ENCODE results near the gene PIP5K1C. TPM values are rescaled to one million over a fixed set of nuclear protein-coding genes. Genes with fewer than 3 reads are reported as not detected.

PIP5K1C gene
- total RNA-seq, 1 donor from 2014 or later = 8.6 TPM

DNA sequence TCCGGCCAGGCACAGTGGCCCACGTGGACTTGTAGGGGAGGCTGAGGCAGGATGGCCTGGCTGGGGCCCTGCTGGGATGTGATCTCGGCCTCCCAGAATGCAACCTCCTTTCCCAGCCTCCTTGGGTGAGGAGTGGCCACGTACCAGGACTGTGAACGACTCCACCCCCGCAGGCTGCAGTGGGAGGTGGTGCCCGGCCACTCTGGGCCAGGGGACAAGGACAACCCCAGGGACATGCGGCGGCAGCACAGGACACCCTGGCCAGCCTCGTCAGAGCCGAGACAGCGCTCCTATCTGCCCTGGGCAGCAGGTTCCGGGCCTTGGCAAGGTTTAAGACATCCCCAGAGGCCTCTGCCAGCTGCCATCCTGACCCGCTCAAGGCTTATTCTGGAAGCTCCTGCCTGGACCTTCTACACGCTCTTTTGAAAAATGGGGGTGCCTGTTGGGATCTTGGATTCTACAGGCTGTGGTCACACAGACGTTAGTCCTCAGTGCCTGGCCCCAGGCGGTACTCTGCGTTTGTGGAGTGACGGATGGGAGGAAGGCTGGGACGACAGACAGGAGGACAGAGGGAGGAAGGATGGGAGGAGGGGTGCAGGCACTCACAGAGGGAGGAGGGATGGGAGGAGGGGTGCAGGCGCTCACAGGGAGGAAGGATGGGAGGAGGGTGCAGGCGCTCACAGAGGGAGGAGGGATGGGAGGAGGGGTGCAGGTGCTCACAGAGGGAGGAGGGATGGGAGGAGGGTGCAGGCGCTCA, 53.8 kb downstream of the PIP5K1C start:
- Mint-ChIP-seq H3K4me1 (no peaks in the 10 kb centered on the region), H3K27ac (no peak overlapping the region), H3K27me3 (ENCODE audit: insufficient read depth, low read depth) (peaks cover 4% of the 10 kb centered on the region), H3K9me3 (no peaks in the 10 kb centered on the region), H3K36me3 (peaks cover 3% of the 10 kb centered on the region), H3K4me3 (no peak overlapping the region)
- no peaks in the 10 kb centered on the region for H3F3A ChIP-seq (ENCODE audit: low read depth)
- H3K36me3 ChIP-seq = no peaks in the 10 kb centered on the region
- no peak for TF ChIP-seq EZH2phosphoT487 (IDR thresholded peaks at IDR 0.05)
- TF ChIP-seq, protein P1, sequence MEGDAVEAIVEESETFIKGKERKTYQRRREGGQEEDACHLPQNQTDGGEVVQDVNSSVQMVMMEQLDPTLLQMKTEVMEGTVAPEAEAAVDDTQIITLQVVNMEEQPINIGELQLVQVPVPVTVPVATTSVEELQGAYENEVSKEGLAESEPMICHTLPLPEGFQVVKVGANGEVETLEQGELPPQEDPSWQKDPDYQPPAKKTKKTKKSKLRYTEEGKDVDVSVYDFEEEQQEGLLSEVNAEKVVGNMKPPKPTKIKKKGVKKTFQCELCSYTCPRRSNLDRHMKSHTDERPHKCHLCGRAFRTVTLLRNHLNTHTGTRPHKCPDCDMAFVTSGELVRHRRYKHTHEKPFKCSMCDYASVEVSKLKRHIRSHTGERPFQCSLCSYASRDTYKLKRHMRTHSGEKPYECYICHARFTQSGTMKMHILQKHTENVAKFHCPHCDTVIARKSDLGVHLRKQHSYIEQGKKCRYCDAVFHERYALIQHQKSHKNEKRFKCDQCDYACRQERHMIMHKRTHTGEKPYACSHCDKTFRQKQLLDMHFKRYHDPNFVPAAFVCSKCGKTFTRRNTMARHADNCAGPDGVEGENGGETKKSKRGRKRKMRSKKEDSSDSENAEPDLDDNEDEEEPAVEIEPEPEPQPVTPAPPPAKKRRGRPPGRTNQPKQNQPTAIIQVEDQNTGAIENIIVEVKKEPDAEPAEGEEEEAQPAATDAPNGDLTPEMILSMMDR (IDR thresholded peaks at IDR 0.05) = no peak
- TF ChIP-seq EZH2 (IDR thresholded peaks at IDR 0.05) = no peak
- no peak overlapping the region for H3K27ac ChIP-seq
- no peak overlapping the region for H3K4me3 ChIP-seq
- no peak overlapping the region for H3K9ac ChIP-seq
- no peaks in the 10 kb centered on the region for H3K9me3 ChIP-seq (ENCODE audit: low read depth)
- H3K4me1 ChIP-seq = no peaks in the 10 kb centered on the region
- H4K20me1 ChIP-seq (ENCODE audit: low read depth) = peaks cover 14% of the 10 kb centered on the region
- H3K79me2 ChIP-seq (ENCODE audit: low read depth) = no peaks in the 10 kb centered on the region
- no peak overlapping the region for H2AFZ ChIP-seq (replicated peaks)
- DNase-seq (ENCODE audit: low spot score) = no peak
- H3K27me3 ChIP-seq = no peaks in the 10 kb centered on the region
- no peak overlapping the region for H3K4me2 ChIP-seq

DNA sequence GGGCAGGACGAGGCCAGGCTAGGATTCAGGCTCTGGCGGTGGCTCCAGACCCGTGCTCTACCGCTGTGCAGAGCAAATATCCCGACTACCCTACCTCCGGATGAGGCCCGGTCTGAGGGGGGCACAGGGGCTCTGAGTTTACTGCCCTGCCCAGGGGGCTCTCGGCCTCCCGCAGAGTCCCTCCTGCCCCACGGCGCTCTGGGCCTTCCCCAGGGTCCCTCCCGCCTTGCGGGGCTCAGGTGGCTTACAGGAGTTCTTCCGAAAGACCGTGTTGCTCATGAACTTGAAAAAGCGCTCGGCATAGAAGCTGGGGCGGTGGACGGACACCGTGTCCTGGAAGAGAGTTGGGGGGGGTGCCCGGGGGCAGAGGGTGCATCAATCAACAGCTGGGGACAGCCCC, 54.5 kb downstream of the PIP5K1C start:
- H3K27ac ChIP-seq = no peak overlapping the region
- H3F3A ChIP-seq (ENCODE audit: low read depth) = no peaks in the 10 kb centered on the region
- peaks cover 4% of the 10 kb centered on the region for H3K27me3 Mint-ChIP-seq (ENCODE audit: insufficient read depth, low read depth)

DNA sequence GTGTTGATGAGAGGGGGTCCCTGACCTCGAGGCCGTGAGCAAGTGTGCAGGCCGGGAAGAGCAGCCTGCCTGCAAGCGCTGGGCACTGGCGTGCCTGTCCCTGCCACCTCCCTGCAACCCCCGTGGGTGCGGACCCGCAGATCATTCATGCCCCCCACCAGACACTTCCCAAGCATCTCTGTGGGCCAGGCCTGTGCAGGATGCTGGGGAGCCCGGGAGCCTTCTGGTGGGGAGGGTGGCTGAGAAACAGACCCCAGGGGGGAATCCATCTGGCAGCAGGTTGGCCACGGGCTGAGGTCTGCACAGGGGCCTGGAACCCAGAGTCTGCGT, 55.2 kb downstream of the PIP5K1C start:
- Mint-ChIP-seq H3K27me3 (ENCODE audit: insufficient read depth, low read depth) (peaks cover 2% of the 10 kb centered on the region), H3K36me3 (peaks cover 2% of the 10 kb centered on the region), H3K4me3 (no peak overlapping the region), H3K9me3 (no peaks in the 10 kb centered on the region), H3K27ac (no peak overlapping the region), H3K4me1 (no peaks in the 10 kb centered on the region)
- H3K9me3 ChIP-seq (ENCODE audit: low read depth) = no peaks in the 10 kb centered on the region
- no peaks in the 10 kb centered on the region for H3K4me1 ChIP-seq
- no peaks in the 10 kb centered on the region for H3K36me3 ChIP-seq
- H2AFZ ChIP-seq (replicated peaks) = no peak overlapping the region
- H3F3A ChIP-seq (ENCODE audit: low read depth) = no peaks in the 10 kb centered on the region
- no peak for DNase-seq (ENCODE audit: low spot score)
- no peak overlapping the region for H3K4me2 ChIP-seq
- TF ChIP-seq EZH2 (IDR thresholded peaks at IDR 0.05) = no peak
- TF ChIP-seq, protein P1 (IDR thresholded peaks at IDR 0.05) = no peak
- no peak for TF ChIP-seq EZH2phosphoT487 (IDR thresholded peaks at IDR 0.05)
- no peak overlapping the region for H3K9ac ChIP-seq
- no peaks in the 10 kb centered on the region for H3K27me3 ChIP-seq
- no peak overlapping the region for H3K27ac ChIP-seq
- H3K79me2 ChIP-seq (ENCODE audit: low read depth) = no peaks in the 10 kb centered on the region
- no peak overlapping the region for H3K4me3 ChIP-seq
- H4K20me1 ChIP-seq (ENCODE audit: low read depth) = peaks cover 11% of the 10 kb centered on the region

More for the DNA sequence above, 54.5 kb downstream of the PIP5K1C start:
- Mint-ChIP-seq H3K27ac (no peak overlapping the region), H3K4me1 (no peaks in the 10 kb centered on the region), H3K9me3 (no peaks in the 10 kb centered on the region), H3K36me3 (peaks cover 3% of the 10 kb centered on the region), H3K4me3 (no peak overlapping the region)
- Histone ChIP-seq H3K9ac (no peak overlapping the region), H3K9me3 (ENCODE audit: low read depth) (no peaks in the 10 kb centered on the region), H3K36me3 (no peaks in the 10 kb centered on the region), H3K4me2 (no peak overlapping the region), H3K4me3 (no peak overlapping the region), H2AFZ (replicated peaks) (no peak overlapping the region), H3K27me3 (no peaks in the 10 kb centered on the region), H3K79me2 (ENCODE audit: low read depth) (no peaks in the 10 kb centered on the region), H3K4me1 (no peaks in the 10 kb centered on the region), H4K20me1 (ENCODE audit: low read depth) (peaks cover 14% of the 10 kb centered on the region)
- DNase-seq (ENCODE audit: low spot score) = no peak
- TF ChIP-seq EZH2phosphoT487 (IDR thresholded peaks at IDR 0.05) (no peak), EZH2 (IDR thresholded peaks at IDR 0.05) (no peak)

DNA sequence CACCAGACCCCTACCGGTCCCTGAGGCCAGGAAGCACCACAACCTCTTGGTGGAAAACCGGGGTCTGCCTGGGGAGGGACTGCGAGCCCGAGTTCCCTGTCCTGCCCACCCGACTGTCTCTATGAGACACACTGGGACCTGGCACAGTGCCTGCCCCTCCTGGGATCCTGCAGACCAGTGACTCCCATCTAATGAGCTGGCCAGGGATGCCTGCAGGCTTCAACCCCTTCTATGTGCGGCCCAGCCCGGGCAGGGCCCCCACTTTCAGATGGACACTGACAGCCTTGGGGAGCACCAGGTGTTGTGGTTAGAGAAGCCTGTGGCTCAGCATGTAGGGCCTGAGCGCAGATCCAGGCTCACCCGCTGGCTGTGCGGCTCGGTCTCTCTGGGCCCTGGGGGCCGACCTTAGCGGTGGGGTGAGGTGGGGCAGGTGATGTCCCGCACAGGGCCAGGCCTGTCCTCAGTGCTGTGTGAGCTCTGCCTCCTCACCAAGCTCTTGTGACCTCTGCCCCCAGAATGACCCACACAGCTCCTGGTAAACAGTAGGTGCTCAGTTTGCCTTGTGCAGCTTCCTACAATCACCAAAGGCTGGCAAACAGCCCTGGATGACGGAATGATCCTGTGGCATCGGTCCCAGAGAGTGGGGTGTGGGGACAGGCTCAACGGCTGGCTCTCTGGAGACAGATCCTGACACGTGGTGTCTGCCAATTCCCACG, 55.8 kb downstream of the PIP5K1C start:
- no peak overlapping the region for H3K27ac ChIP-seq
- H3K4me3 Mint-ChIP-seq = no peak overlapping the region

More for the DNA sequence above, 55.8 kb downstream of the PIP5K1C start:
- Mint-ChIP-seq H3K9me3 (no peaks in the 10 kb centered on the region), H3K4me1 (no peaks in the 10 kb centered on the region), H3K27ac (no peak overlapping the region), H3K36me3 (peaks cover 4% of the 10 kb centered on the region), H3K27me3 (ENCODE audit: insufficient read depth, low read depth) (peaks cover 2% of the 10 kb centered on the region)
- Histone ChIP-seq H3K4me1 (no peaks in the 10 kb centered on the region), H3K79me2 (ENCODE audit: low read depth) (no peaks in the 10 kb centered on the region), H4K20me1 (ENCODE audit: low read depth) (peaks cover 9% of the 10 kb centered on the region), H2AFZ (replicated peaks) (no peak overlapping the region), H3K4me3 (no peak overlapping the region), H3K27me3 (no peaks in the 10 kb centered on the region), H3K4me2 (no peak overlapping the region), H3K9me3 (ENCODE audit: low read depth) (no peaks in the 10 kb centered on the region), H3K9ac (no peak overlapping the region), H3K36me3 (no peaks in the 10 kb centered on the region), H3F3A (ENCODE audit: low read depth) (no peaks in the 10 kb centered on the region)
- no peak for DNase-seq (ENCODE audit: low spot score)
- TF ChIP-seq EZH2 (IDR thresholded peaks at IDR 0.05) = no peak
- TF ChIP-seq, protein P1 (IDR thresholded peaks at IDR 0.05) = no peak
- TF ChIP-seq EZH2phosphoT487 (IDR thresholded peaks at IDR 0.05) = no peak
